HG03135 (cell line): ENCODE data around the gene ATF6.
"Not testable (repeated sequence)": the region's sequence is repeated elsewhere in the genome, so short reads cannot be mapped to it uniquely, and the experiment has no call there.

Experiments used
- ATAC-seq: cut with Tn5 transposase; IDR thresholded peaks from one replicate; pipeline ENCODE4 v1.9.1; 2021; ENCODE audit warnings: mild to moderate bottlenecking, moderate library complexity; ENCODE audit not compliant: unreplicated experiment

ATF6 gene

GRCh38 chr1:161777261-161777660, 11.1 kb downstream of the ATF6 start:
- no peak for ATAC-seq

- no peak for ATAC-seq
Observed at GRCh38 chr1:161778522-161778921, 12.4 kb downstream of the ATF6 start.

GRCh38 chr1:161779393-161779792, 13.3 kb downstream of the ATF6 start:
- ATAC-seq = no peak

- ATAC-seq = no peak
Observed at GRCh38 chr1:161781995-161782394, 15.9 kb downstream of the ATF6 start.

- ATAC-seq = no peak
Observed at GRCh38 chr1:161782886-161783285, 16.8 kb downstream of the ATF6 start.

GRCh38 chr1:161784968-161785367, 18.8 kb downstream of the ATF6 start:
- no peak for ATAC-seq

- ATAC-seq = no peak
Observed at GRCh38 chr1:161787355-161787754, 21.2 kb downstream of the ATF6 start.

- ATAC-seq = no peak
Observed at GRCh38 chr1:161790587-161791317, 24.6 kb downstream of the ATF6 start.

- ATAC-seq = no peak
Observed at GRCh38 chr1:161791904-161792655, 26.0 kb downstream of the ATF6 start.

- ATAC-seq = no peak
Observed at GRCh38 chr1:161792740-161793139, 26.6 kb downstream of the ATF6 start.

GRCh38 chr1:161799792-161800191, 33.7 kb downstream of the ATF6 start:
- ATAC-seq = no peak

GRCh38 chr1:161801955-161802354, 35.8 kb downstream of the ATF6 start:
- ATAC-seq = no peak

- no peak for ATAC-seq
Observed at GRCh38 chr1:161803181-161803580, 37.1 kb downstream of the ATF6 start.

- no peak for ATAC-seq
Observed at GRCh38 chr1:161805399-161806197, 39.5 kb downstream of the ATF6 start.

GRCh38 chr1:161809202-161809601, 43.1 kb downstream of the ATF6 start:
- not testable (repeated sequence) for ATAC-seq

GRCh38 chr1:161809656-161810055, 43.5 kb downstream of the ATF6 start:
- ATAC-seq = not testable (repeated sequence)

GRCh38 chr1:161810780-161811179, 44.7 kb downstream of the ATF6 start:
- no peak for ATAC-seq

GRCh38 chr1:161816201-161816600, 50.1 kb downstream of the ATF6 start:
- no peak for ATAC-seq

GRCh38 chr1:161817176-161817730, 51.1 kb downstream of the ATF6 start:
- no peak for ATAC-seq

- ATAC-seq = no peak
Observed at GRCh38 chr1:161820914-161821313, 54.8 kb downstream of the ATF6 start.

- ATAC-seq = no peak
Observed at GRCh38 chr1:161824618-161825017, 58.5 kb downstream of the ATF6 start.
